LNCaP clone FGC (cell line): ENCODE data around the gene DNAH1.
A peak's percentile ranks its signal among the peaks of the same experiment; 100 is the strongest.

Source experiments
- DNase-seq: peaks from one replicate; pipeline ENCODE4 v3.0.0-alpha.2; 2011; ENCODE audit warnings: low read depth
- H3K4me3 ChIP-seq: 2 replicates; pipeline ENCODE4 v1.5.1; 2011; ENCODE audit warnings: mild to moderate bottlenecking, low read depth, low read length, control low read depth
- CTCF ChIP-seq: IDR thresholded peaks from 2 replicates; pipeline ENCODE4 v1.5.1; 2012; ENCODE audit warnings: mild to moderate bottlenecking; ENCODE audit not compliant: control insufficient read depth, insufficient read depth; ENCODE audit errors: extremely low read depth

Gene DNAH1

DNA sequence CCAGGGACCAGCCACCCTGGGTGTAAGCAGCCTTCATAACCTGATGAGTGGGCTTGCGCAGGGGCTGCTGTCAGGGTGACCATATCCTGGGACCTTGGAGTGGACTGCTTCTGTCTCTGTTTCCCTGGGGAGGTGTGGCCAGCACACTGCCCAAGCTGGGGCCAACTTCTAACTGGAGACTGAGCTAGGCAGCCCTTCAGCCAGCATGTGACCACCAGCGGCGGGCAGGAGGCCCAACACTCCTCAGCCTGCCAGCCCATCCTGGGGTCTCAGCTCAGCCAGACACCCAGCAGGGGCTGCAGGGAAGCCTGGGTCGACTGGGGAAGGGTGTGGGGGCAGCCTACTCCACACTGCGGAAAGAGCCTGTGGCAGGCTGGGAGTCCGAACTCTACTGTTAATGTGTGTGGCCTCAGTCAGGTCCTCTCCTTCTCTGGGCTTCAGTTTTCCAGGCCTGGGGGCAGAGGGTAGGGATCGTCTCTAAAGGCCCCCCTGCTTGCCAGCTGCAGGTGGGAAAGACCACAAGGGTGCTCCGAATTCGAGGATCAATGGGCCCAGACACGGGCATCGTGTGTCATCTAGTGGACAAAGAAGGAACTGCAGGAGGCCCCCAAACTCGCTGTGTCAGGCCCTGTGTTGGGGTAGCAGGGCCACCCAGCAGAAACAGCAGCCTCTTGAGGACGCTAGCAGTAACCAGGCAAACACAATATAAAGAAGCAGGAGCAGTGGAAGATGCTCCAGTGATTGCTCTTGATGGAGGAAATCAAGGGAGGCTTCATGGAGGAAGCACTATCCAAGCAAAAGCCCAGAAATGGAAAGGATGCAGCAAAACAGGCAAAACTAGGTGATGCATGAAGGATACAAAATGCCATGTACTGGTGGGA lies 130.8 kb downstream of the DNAH1 start:
- TF ChIP-seq CTCF, result peak; percentile 84
- H3K4me3 ChIP-seq, result no peak overlapping the region
- no peak for DNase-seq

DNA sequence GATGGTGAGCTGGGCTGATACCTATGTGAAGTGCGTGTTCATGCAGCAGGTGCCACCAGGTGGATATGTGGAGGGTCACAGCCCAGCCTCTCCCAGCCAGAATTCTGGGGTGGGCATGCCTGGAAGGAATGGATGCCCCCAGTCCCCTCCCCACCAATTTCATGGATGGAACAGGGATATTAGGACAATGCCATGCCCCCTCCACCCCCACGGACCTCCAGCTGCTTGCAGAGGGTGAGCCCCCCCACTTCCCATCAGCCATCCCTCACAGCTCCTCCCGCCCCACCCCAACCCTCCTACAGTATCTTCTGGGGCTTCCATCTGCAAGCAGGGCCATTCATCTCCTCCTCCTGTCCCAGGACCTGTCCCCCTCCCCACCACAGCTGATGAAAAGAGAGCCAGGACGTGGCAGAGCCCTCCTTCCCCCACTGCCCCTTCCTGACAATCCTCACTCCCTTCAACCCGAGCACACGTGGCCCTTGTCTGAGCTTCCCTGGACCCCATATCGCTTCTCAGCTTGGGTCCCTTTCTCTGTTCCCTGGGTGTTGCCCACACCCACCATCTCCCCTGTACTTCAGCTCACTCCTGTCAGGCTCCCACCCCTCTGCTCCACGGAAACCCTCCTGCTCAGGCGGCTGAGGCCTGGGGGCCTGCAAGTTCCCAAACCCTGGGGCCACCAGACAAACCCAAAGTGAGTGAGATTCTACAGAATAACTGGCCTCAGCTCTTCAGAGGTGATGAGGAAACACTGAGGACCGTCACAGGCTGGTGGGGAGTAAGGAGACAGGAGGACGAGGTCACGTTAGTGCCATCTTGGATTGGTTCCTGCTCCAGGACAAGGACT lies 131.6 kb downstream of the DNAH1 start:
- no peak for TF ChIP-seq CTCF
- no peak overlapping the region for H3K4me3 ChIP-seq
- DNase-seq, result no peak
